OCI-LY3 (cell line): Measurements from ENCODE around the gene IFNGR1.

Experiments
- EZH2phosphoT487 ChIP-seq: fragments of 200-600 bp; shearing (Covaris generic); IDR thresholded peaks from 2 replicates; pipeline ENCODE4 v1.6.1; 2018; ENCODE audit warnings: antibody characterized with exemption, mixed run types, low read depth
- TF ChIP-seq, protein P1 (sequence below): fragments of 200-600, 300-600 bp; sonication (generic); IDR thresholded peaks from 2 replicates; pipeline ENCODE4 v1.5.1; 2014; ENCODE audit warnings: antibody characterized with exemption, low read length, low read depth

DNA sequence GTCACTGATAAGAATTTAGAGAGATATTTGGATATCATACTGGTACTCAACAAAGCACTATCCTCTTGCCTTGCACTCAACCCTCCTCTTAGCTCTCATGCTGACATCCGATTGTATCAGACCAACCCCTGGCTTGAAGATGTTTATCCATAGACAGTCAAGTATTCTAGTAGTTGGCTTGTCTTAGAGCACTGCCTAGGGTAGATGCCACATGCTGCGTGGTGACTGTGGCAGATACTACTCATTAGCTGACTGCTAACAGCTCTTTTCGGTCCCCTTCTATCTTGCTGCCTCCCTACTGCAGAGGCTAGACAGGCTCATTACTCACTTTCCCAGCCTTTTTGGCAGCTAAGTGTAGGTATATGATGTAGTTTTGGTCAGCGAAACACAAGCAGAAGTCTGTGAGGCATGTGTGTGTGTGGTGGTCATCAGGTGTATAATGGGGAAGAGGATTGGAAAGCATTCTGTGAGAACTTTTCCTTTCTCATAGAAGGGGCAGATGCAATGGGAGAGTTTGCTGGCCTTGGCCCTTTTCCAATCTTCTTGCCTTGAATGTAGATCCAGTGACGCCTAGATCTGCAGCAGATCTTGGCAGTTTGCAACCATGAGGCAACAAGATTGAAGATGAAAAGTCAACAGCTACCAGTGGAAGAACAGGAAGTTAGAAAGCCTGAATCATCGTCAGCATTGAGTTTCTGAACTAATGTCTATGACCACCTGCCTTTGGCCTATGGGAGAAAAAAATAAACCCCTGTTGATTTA lies 4.4 kb upstream of the IFNGR1 start:
- TF ChIP-seq, protein P1, sequence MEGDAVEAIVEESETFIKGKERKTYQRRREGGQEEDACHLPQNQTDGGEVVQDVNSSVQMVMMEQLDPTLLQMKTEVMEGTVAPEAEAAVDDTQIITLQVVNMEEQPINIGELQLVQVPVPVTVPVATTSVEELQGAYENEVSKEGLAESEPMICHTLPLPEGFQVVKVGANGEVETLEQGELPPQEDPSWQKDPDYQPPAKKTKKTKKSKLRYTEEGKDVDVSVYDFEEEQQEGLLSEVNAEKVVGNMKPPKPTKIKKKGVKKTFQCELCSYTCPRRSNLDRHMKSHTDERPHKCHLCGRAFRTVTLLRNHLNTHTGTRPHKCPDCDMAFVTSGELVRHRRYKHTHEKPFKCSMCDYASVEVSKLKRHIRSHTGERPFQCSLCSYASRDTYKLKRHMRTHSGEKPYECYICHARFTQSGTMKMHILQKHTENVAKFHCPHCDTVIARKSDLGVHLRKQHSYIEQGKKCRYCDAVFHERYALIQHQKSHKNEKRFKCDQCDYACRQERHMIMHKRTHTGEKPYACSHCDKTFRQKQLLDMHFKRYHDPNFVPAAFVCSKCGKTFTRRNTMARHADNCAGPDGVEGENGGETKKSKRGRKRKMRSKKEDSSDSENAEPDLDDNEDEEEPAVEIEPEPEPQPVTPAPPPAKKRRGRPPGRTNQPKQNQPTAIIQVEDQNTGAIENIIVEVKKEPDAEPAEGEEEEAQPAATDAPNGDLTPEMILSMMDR = no peak
- TF ChIP-seq EZH2phosphoT487 = no peak
